Activated CD4-positive, alpha-beta T cell treated with anti-CD3 and anti-CD28 coated beads for 4 hours (primary cell): ENCODE results near the gene ZNF296.

Experiments used
- DNase-seq, 2 donors: peaks; one replicate each; pipeline ENCODE4 v3.0.0-alpha.2; 2020

The ZNF296 gene

GRCh38 chr19:45051929-45052579, 24.2 kb downstream of the ZNF296 start:
- DNase-seq = no peak

- no peak for DNase-seq
Observed at GRCh38 chr19:45050036-45050435, 26.2 kb downstream of the ZNF296 start.

- no peak for DNase-seq
Observed at GRCh38 chr19:45049073-45049736, 27.1 kb downstream of the ZNF296 start.

- no peak for DNase-seq
Observed at GRCh38 chr19:45047188-45047797, 29.0 kb downstream of the ZNF296 start.

GRCh38 chr19:45046355-45046754, 29.9 kb downstream of the ZNF296 start:
- no peak for DNase-seq

- DNase-seq = no peak
Observed at GRCh38 chr19:45045671-45046353, 30.5 kb downstream of the ZNF296 start.

GRCh38 chr19:45041125-45041524, 35.2 kb downstream of the ZNF296 start:
- DNase-seq = no peak

- no peak for DNase-seq
Observed at GRCh38 chr19:45040059-45040771, 36.1 kb downstream of the ZNF296 start.

GRCh38 chr19:45038931-45039893, 37.1 kb downstream of the ZNF296 start, which contains the start of gene CLASRP:
CLASRP (plus strand) TSS chr19:45039045; CDS start chr19:45040213, 1,168 bp downstream.
- DNase-seq = peak; percentile 85 to 86

GRCh38 chr19:45037393-45038169, 38.7 kb downstream of the ZNF296 start:
- no peak for DNase-seq

GRCh38 chr19:45035755-45036154, 40.5 kb downstream of the ZNF296 start:
- no peak for DNase-seq

- DNase-seq = no peak
Observed at GRCh38 chr19:45032421-45032820, 43.9 kb downstream of the ZNF296 start.

- no peak for DNase-seq
Observed at GRCh38 chr19:45030825-45031224, 45.5 kb downstream of the ZNF296 start.

GRCh38 chr19:45027371-45027770, 48.9 kb downstream of the ZNF296 start:
- DNase-seq = no peak

- DNase-seq = no peak
Observed at GRCh38 chr19:45025264-45025663, 51.0 kb downstream of the ZNF296 start.

GRCh38 chr19:45023048-45023447, 53.2 kb downstream of the ZNF296 start:
- no peak for DNase-seq

GRCh38 chr19:45021971-45022370, 54.3 kb downstream of the ZNF296 start:
- no peak for DNase-seq
